Esophagus squamous epithelium (tissue), 5 donors: ENCODE results near the gene OXTR. TPM values are rescaled to one million over a fixed set of nuclear protein-coding genes. Genes with fewer than 3 reads are reported as not detected.

Source experiments
- DNase-seq: peaks from one replicate; lab custom pipeline; 2025; lab: John Stamatoyannopoulos, UW
- H3K27ac ChIP-seq, 4 donors: fragments of 200-600 bp; sonication (generic); one replicate each; pipeline ENCODE4 v1.5.1; 2016 to 2019; ENCODE audit warnings: mild to moderate bottlenecking in 1 of 4
- H3K27me3 ChIP-seq, 4 donors: fragments of 200-600 bp; sonication (generic); 1 replicate in 3 of 4; 2 replicates in 1 of 4; pipeline versions ENCODE4 v1.5.1 to v1.6.0; 2017 to 2021; ENCODE audit warnings: antibody characterized with exemption in 1 of 4
- H3K36me3 ChIP-seq, 3 donors: fragments of 200-600 bp; sonication (generic); one replicate each; pipeline ENCODE4 v1.5.1; 2016 to 2019
- H3K4me1 ChIP-seq, 3 donors: fragments of 200-600 bp; sonication (generic); one replicate each; pipeline ENCODE4 v1.5.1; 2017 to 2019
- H3K4me3 ChIP-seq, 4 donors: fragments of 200-600 bp; sonication (generic); 1 replicate in 3 of 4; 2 replicates in 1 of 4; pipeline ENCODE4 v1.5.1; 2016 to 2019; ENCODE audit warnings: mild to moderate bottlenecking in 2 of 4, moderate library complexity in 1 of 4
- H3K9me3 ChIP-seq, 3 donors: fragments of 200-600 bp; sonication (generic); one replicate each; pipeline ENCODE4 v1.5.1; 2016 to 2019
- CTCF ChIP-seq, 6 experiments: fragments of 450-650 bp in 4 of 6; fragments of 200-600 bp in 2 of 6; sonication (generic) in 2 of 6; IDR thresholded peaks; one replicate each; pipeline ENCODE4 v1.5.1; 2016 to 2019; ENCODE audit warnings: antibody characterized with exemption in 6 of 6, mild to moderate bottlenecking in 4 of 6, moderate library complexity in 4 of 6
- POLR2A ChIP-seq, 4 donors: fragments of 450-650 bp; IDR thresholded peaks; one replicate each; pipeline ENCODE4 v1.6.1; 2017; ENCODE audit warnings: antibody characterized with exemption in 4 of 4, mild to moderate bottlenecking in 4 of 4, moderate library complexity in 3 of 4
- WGBS, 2 donors: methylation state at CpG; one replicate each; pipeline ENCODE4 v1.1.5; 2018; 5-methylcytosine and 5-hydroxymethylcytosine counted together
- intact Hi-C: fragments of 100-400 bp; cut with DNase I; formaldehyde crosslinking; loops from one replicate; pipeline ENCODE4 v1.15.0; 2022
- total RNA-seq, 4 donors: library from RNA; depleted of rRNA; stranded (reverse); fragments of >200 nt; gene quantifications; one replicate each; pipeline ENCODE4 v1.1.0, GENCODE V29; 2016
- donor health status: DM: yes; HTN: yes; CAD: no.

The OXTR gene
- total RNA-seq, result 1 to 10 TPM; 3.8 to 9.0 (median 6.4) TPM

GRCh38 chr3:8769088-8769822, at the start of gene OXTR:
TSS of gene OXTR (minus strand) at chr3:8769613. CDS start at chr3:8768187, 1,426 bp downstream.
- WGBS, 2 donors, result 5 to 8% methylated on average over 6 to 9 of the region's 53 CpGs
- intact Hi-C loops, result no loop called here
- Histone ChIP-seq H3K36me3 (no peaks in the 10 kb centered on the region), H3K9me3 (no peaks in the 10 kb centered on the region), H3K27ac (no peak within 1 kb of the TSS), H3K27me3 (peaks cover 5 to 71% (median 8%) of the 10 kb centered on the region in 4 donors), H3K4me1 (peaks cover 14 to 29% (median 23%) of the 10 kb centered on the region in 3 donors), H3K4me3 (peak within 1 kb of the TSS; percentile 16 to 60 (median 25))
- TF ChIP-seq CTCF (IDR thresholded peaks at IDR 0.05), result peak; percentile 64 to 99 (median 94)
- TF ChIP-seq POLR2A (IDR thresholded peaks at IDR 0.05), result no peak
- DNase-seq, result no peak

DNA sequence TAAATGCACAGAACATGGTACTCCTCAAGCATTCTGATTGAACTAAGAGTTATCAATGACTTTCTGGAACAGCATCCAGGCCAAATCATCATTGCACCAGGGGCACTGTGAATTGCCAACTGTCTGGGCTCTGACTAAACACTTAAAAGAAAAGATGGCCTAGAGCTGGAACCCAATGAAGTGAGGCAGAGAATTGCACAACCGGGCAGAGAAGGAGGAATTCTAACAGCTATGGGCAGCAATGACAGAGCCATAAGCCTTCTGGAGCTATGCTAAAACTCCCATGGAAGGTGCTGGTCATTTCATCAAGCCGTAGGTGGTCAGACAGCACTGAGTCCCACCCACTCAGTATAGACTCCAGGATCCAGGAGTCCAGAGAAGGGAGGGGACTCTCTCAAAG, 48.1 kb upstream of the OXTR start:
- Histone ChIP-seq H3K4me3 (no peak overlapping the region), H3K27me3 (no peaks in the 10 kb centered on the region), H3K9me3 (peaks cover 0 to 39% (median 14%) of the 10 kb centered on the region in 3 donors), H3K4me1 (no peaks in the 10 kb centered on the region), H3K36me3 (no peaks in the 10 kb centered on the region), H3K27ac (no peak overlapping the region)
- no peak for DNase-seq
- 72 to 93% methylated on average over 2 of the region's 2 CpGs for WGBS, 2 donors
- no peak for TF ChIP-seq CTCF (IDR thresholded peaks at IDR 0.05)
- TF ChIP-seq POLR2A (IDR thresholded peaks at IDR 0.05), result no peak
- intact Hi-C loops, result no loop called here

- TF ChIP-seq CTCF (IDR thresholded peaks at IDR 0.05) (no peak), POLR2A (IDR thresholded peaks at IDR 0.05) (no peak)
- Histone ChIP-seq H3K27ac (no peak overlapping the region), H3K4me1 (no peaks in the 10 kb centered on the region), H3K4me3 (no peak overlapping the region), H3K9me3 (peaks cover 0 to 35% (median 14%) of the 10 kb centered on the region in 3 donors), H3K36me3 (no peaks in the 10 kb centered on the region), H3K27me3 (no peaks in the 10 kb centered on the region)
- 93 to 94% methylated on average over 6 of the region's 6 CpGs for WGBS, 2 donors
- intact Hi-C loops, result no loop called here
- no peak for DNase-seq
Measured at GRCh38 chr3:8816106-8816505, 46.7 kb upstream of the OXTR start.

DNA sequence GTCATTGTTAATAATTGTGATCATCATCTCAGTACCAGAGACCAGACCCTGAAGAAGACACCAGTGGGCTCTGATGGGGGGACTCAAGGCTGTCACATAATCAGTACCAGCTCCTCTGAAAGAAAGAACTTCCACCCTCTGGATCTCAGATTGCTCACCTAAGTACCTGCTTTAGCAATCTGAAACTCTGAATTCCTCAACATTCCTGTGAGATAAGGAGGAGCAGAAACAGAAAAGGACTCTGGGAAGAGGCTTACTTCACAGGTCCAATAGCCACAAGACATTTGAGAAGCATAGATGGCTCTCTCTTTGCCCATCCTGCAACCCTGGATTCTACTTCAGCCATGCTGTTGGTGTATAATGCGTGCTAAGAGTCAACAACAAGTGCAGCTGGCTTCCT, 44.0 kb upstream of the OXTR start:
- no peaks in the 10 kb centered on the region for H3K27me3 ChIP-seq
- H3K27ac ChIP-seq, result no peak overlapping the region
- intact Hi-C loops, result no loop called here
- no peaks in the 10 kb centered on the region for H3K4me1 ChIP-seq
- no peak for DNase-seq
- 60 to 100% methylated on average over 1 of the region's 1 CpG for WGBS, 2 donors
- TF ChIP-seq CTCF (IDR thresholded peaks at IDR 0.05), result no peak
- no peak for TF ChIP-seq POLR2A (IDR thresholded peaks at IDR 0.05)
- no peaks in the 10 kb centered on the region for H3K36me3 ChIP-seq
- peaks cover 0 to 8% (median 6%) of the 10 kb centered on the region in 3 donors for H3K9me3 ChIP-seq
- no peak overlapping the region for H3K4me3 ChIP-seq

DNA sequence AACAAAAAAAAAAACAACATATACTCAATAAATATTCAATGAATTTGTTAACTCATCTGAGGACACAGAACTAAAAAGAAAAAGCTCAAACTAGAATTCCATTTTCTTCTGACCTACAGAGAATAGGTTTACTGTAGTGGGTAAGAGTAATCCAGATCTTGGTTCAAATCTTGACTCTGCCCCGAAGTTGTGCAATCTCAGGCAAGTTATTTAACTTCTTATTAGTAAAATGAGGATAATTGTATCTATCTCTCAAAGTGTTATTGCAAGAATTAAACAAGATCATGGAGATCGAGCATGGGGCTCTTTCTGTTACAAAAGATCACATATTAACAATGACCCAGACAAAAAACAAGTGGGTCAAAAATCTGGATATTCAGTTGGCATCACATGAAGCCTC, 41.1 kb upstream of the OXTR start:
- WGBS, 2 donors, result 71 to 77% methylated on average over 2 of the region's 2 CpGs
- no peak overlapping the region for H3K27ac ChIP-seq
- H3K36me3 ChIP-seq, result no peaks in the 10 kb centered on the region
- no peak for DNase-seq
- TF ChIP-seq CTCF (IDR thresholded peaks at IDR 0.05) (no peak), POLR2A (IDR thresholded peaks at IDR 0.05) (no peak)
- H3K9me3 ChIP-seq, result no peaks in the 10 kb centered on the region
- H3K4me1 ChIP-seq, result no peaks in the 10 kb centered on the region
- H3K27me3 ChIP-seq, result no peaks in the 10 kb centered on the region
- no peak overlapping the region for H3K4me3 ChIP-seq
- intact Hi-C loops, result no loop called here
